ENCODE results near the gene CCL5.

DNA sequence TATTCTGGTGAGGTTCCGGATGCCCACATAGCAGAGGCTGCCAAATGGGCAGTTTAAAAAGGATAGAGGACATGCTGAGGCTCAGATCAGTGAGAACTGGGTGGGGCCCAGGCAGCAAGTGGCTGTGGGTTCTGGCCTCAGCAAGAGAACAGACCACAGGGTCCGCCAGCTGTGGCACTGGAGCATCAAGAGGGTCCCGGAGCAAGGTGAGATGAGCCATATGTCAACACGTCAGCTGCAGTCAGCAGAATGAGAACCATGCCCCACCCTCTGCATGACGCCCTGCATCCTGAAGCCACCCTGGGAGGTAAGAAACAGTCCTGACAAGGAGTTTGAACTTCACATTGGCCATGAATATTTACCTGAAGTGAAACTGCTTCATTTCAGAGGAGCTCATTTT is 20.1 kb upstream of the CCL5 start:
- TF ChIP-seq FOXM1 (IDR thresholded peaks at IDR 0.05; ENCODE audit: borderline replicate concordance) (no peak), SP1 (IDR thresholded peaks at IDR 0.05) (no peak), NFRKB (IDR thresholded peaks at IDR 0.05) (no peak), HDGF (IDR thresholded peaks at IDR 0.05; ENCODE audit: borderline replicate concordance) (no peak), TARDBP (IDR thresholded peaks at IDR 0.05) (no peak), ARNT (IDR thresholded peaks at IDR 0.05) (no peak), BHLHE40 (IDR thresholded peaks at IDR 0.05; ENCODE audit: borderline replicate concordance) (no peak), CTBP1 (IDR thresholded peaks at IDR 0.05; ENCODE audit: borderline replicate concordance) (no peak), LEF1 (IDR thresholded peaks at IDR 0.05; ENCODE audit: borderline replicate concordance) (no peak)
- TF ChIP-seq, protein P1, sequence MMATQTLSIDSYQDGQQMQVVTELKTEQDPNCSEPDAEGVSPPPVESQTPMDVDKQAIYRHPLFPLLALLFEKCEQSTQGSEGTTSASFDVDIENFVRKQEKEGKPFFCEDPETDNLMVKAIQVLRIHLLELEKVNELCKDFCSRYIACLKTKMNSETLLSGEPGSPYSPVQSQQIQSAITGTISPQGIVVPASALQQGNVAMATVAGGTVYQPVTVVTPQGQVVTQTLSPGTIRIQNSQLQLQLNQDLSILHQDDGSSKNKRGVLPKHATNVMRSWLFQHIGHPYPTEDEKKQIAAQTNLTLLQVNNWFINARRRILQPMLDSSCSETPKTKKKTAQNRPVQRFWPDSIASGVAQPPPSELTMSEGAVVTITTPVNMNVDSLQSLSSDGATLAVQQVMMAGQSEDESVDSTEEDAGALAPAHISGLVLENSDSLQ (IDR thresholded peaks at IDR 0.05) = no peak
